Placental pericyte (primary cell): Measurements from ENCODE around the gene OR51A7. TPM values are rescaled to one million over a fixed set of nuclear protein-coding genes. Genes with fewer than 3 reads are reported as not detected.

Experiments
- total RNA-seq: library from RNA; depleted of rRNA; stranded (reverse); fragments of >200 nt; gene quantifications from 2 replicates; pipeline ENCODE4 v1.2.3, GENCODE V29; 2012

OR51A7 gene, protein sequence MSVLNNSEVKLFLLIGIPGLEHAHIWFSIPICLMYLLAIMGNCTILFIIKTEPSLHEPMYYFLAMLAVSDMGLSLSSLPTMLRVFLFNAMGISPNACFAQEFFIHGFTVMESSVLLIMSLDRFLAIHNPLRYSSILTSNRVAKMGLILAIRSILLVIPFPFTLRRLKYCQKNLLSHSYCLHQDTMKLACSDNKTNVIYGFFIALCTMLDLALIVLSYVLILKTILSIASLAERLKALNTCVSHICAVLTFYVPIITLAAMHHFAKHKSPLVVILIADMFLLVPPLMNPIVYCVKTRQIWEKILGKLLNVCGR
- not detected in 2 replicates for total RNA-seq

DNA sequence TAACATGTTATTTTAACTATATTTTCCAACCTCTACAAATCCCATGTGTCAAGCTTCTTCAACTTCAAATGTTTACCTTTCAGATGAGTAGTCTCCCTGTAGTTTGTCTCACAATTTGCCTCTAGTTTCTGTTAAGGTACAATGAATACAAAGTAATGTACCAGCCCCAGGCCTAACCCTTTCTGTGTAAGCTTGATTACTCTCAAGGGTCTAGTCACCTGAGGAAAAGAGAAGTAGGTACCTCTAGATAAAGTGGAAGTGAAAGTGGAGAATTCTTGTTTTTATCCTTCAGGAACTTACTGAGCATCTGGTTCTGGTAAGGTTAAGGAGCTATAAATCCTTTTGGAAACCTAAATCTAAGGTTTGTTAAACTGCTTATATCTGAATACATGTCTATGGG, at the start of gene OR51A7:
OR51A7 (plus strand) TSS at position 300 of the 400 bp plus-strand sequence. CDS start 3,587 bp downstream, outside the sequence.

DNA sequence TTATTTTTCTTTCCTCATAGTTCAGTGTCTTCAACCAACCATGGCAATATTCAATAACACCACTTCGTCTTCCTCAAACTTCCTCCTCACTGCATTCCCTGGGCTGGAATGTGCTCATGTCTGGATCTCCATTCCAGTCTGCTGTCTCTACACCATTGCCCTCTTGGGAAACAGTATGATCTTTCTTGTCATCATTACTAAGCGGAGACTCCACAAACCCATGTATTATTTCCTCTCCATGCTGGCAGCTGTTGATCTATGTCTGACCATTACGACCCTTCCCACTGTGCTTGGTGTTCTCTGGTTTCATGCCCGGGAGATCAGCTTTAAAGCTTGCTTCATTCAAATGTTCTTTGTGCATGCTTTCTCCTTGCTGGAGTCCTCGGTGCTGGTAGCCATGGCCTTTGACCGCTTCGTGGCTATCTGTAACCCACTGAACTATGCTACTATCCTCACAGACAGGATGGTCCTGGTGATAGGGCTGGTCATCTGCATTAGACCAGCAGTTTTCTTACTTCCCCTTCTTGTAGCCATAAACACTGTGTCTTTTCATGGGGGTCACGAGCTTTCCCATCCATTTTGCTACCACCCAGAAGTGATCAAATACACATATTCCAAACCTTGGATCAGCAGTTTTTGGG, 21.6 kb upstream of the OR51A7 start, which contains the start of gene OR51T1:
OR51T1 (plus strand) TSS at position 41 of the 641 bp plus-strand sequence; CDS start at position 41, 0 bp downstream.

DNA sequence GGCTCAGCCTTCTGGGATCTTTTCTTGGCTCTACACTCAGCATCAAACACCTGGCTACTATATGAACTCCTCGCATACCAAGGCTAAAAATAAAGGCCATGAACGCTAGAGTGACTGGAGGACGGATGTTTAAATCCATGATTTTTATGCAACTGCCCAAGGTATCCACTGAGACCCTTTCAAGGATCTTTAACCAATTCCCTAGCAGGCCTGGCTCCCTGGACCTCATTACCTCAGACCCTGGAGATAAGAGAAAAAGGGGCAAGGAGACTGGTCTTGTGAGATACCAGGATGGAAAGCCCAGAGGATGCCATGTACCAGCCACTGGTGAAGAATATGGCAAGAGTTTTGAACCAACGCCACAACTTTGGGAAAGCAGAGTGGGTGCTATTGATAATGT, 15.7 kb downstream of the OR51A7 start, which contains the start of gene OR51G2:
OR51G2 (minus strand) TSS at position 101 of the 400 bp plus-strand sequence. CDS start 3,687 bp downstream, outside the sequence.

DNA sequence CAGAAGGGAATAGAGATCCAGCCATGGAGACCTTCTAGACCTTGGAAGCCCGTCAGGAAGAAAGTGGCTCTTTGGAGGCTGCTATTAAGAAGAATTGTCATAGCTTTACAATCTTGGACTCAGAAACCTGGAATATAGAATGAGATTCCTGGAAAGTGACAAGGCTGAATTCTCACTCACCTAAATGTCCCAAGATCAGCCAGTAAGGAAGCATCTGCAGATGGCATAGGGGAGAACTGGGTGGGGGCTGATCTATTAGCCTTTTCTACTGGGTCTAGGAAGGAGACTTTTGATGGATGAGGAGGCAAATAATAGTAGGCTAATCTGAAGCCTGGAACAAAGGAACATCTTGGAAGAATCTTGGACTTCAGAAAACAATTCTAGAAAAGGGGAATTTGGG, 20.7 kb downstream of the OR51A7 start, which contains the start of gene OR51G1:
OR51G1 (minus strand) TSS at position 101 of the 400 bp plus-strand sequence; CDS start at position 101, 0 bp downstream.

DNA sequence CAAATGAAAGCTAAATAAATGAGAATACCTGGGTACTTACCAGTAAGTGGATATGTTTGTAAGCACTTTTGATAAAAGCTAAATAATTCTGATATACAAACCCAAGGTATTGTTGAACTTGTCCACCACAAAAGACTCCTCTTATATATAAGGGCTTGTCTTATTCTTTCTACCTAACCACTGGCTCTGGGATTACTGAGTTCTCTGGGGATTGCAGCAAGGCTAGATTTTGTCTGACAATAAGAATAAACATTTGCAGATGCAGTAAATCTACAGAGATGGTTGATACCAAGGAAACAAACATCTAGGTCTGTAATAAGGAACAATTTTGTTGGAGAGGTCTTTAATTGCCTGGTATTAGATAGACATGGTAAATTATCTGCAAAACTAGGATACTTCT, 43.9 kb downstream of the OR51A7 start, which contains the start of gene OR51A4:
OR51A4 (minus strand) TSS at position 101 of the 400 bp plus-strand sequence. CDS start 505 bp downstream, outside the sequence.

DNA sequence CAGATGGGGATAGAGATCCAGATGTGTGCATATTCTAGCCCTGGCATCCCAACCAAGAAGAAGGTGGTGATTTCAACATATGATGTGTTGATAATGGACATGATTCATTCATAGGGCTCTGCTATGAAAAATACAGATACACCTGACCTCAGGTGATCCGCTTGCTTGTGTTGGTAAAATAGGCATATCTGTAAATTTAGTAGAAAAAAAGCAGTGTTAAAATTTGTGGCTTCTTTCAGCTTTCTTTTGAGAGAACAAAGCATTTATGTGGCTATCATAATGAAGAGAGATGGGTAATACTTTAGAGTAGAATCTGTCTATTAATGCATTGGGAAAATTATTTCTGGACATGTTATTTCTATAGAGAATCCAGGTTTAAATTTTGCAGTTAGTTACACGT, 52.0 kb downstream of the OR51A7 start, which contains the start of gene OR51A2:
OR51A2 (minus strand) TSS at position 101 of the 400 bp plus-strand sequence; CDS start at position 101, 0 bp downstream.

Other genes with a start within 250 kb of the OR51A7 start
- gene OR51E2, start 205.9 kb upstream of the OR51A7 start, total RNA-seq = 0.14 and 0.22 TPM in 2 replicates
- gene MMP26, start 199.0 kb upstream of the OR51A7 start, total RNA-seq = not detected in 2 replicates
- gene OR51F1, start 133.8 kb upstream of the OR51A7 start, total RNA-seq = not detected in 2 replicates
- gene OR52R1, start 99.4 kb upstream of the OR51A7 start, total RNA-seq = not detected in 2 replicates
- not detected in 2 replicates for gene OR51F2, start 82.5 kb upstream of the OR51A7 start, total RNA-seq
- gene OR51S1, start 54.6 kb upstream of the OR51A7 start, total RNA-seq = not detected in 2 replicates
- gene OR51T1, start 21.9 kb upstream of the OR51A7 start, total RNA-seq = not detected in 2 replicates
- not detected in 2 replicates for gene OR51G2, start 15.6 kb downstream of the OR51A7 start, total RNA-seq
- not detected in 2 replicates for gene OR51G1, start 20.6 kb downstream of the OR51A7 start, total RNA-seq
- gene OR51A4, start 43.8 kb downstream of the OR51A7 start, total RNA-seq = not detected in 2 replicates
- not detected in 2 replicates for gene OR51A2, start 51.9 kb downstream of the OR51A7 start, total RNA-seq
- not detected in 2 replicates for gene OR51L1, start 91.1 kb downstream of the OR51A7 start, total RNA-seq
- gene OR52J3, start 142.7 kb downstream of the OR51A7 start, total RNA-seq = not detected in 2 replicates
- gene OR52E2, start 155.8 kb downstream of the OR51A7 start, total RNA-seq = not detected in 2 replicates
- not detected in 2 replicates for gene OR52E1, start 165.8 kb downstream of the OR51A7 start, total RNA-seq
- not detected in 2 replicates for gene OR52A5, start 234.6 kb downstream of the OR51A7 start, total RNA-seq